A673 (cell line): ENCODE measurements around the gene TM2D3. TPM values are rescaled to one million over a fixed set of nuclear protein-coding genes. Genes with fewer than 3 reads are reported as not detected.

Experiments
- BruUV-seq: library from RNA; stranded (reverse); fragments of 400-500 nt; replicated peaks from 2 replicates; lab custom pipeline; 2021; lab: Mats Ljungman, UMichigan
- CTCF ChIA-PET: fragments of 300-600 bp; sonication (Branson Sonifier 250); formaldehyde crosslinking; loops from one replicate; lab custom pipeline; 2022; ENCODE audit warnings: antibody characterized with exemption; lab: Charles Lee
- POLR2A ChIA-PET: fragments of 300-600 bp; sonication (Branson Sonifier 250); formaldehyde crosslinking; loops from one replicate; lab custom pipeline; 2022; ENCODE audit warnings: antibody characterized with exemption; ENCODE audit not compliant: low non-redundant PET; lab: Charles Lee
- DNase-seq: peaks from one replicate; pipeline ENCODE4 v3.0.0-alpha.2; 2015; ENCODE audit warnings: low spot score
- H3K27ac ChIP-seq: fragments of 200-600 bp; sonication (generic); 2 replicates; pipeline ENCODE4 v1.5.1; 2016; ENCODE audit warnings: mixed run types, low read depth, mild to moderate bottlenecking, mixed read lengths, antibody characterized with exemption, low read length; ENCODE audit not compliant: poor library complexity, severe bottlenecking
- H3K27me3 ChIP-seq: fragments of 200-600 bp; sonication (generic); replicated peaks from 2 replicates; pipeline ENCODE4 v1.6.1; 2017; ENCODE audit warnings: mixed run types, low read depth, mild to moderate bottlenecking, mixed read lengths, antibody characterized with exemption, low read length; ENCODE audit not compliant: insufficient read depth, poor library complexity
- H3K36me3 ChIP-seq: fragments of 200-600 bp; sonication (generic); 2 replicates; pipeline ENCODE4 v1.6.1; 2016; ENCODE audit warnings: mixed run types, mild to moderate bottlenecking, mixed read lengths, antibody characterized with exemption, low read length; ENCODE audit not compliant: insufficient read depth, poor library complexity, severe bottlenecking
- H3K4me1 ChIP-seq: fragments of 200-600 bp; sonication (generic); 2 replicates; pipeline ENCODE4 v1.6.1; 2017; ENCODE audit warnings: mixed run types, mild to moderate bottlenecking, mixed read lengths, antibody characterized with exemption, low read length; ENCODE audit not compliant: insufficient read depth, poor library complexity, severe bottlenecking
- H3K4me3 ChIP-seq: fragments of 200-600 bp; sonication (generic); 2 replicates; pipeline ENCODE4 v1.5.1; 2016; ENCODE audit warnings: low read depth, mixed run types, mild to moderate bottlenecking, mixed read lengths, low read length; ENCODE audit not compliant: poor library complexity, severe bottlenecking
- H3K9me3 ChIP-seq: fragments of 200-600 bp; sonication (generic); 2 replicates; pipeline ENCODE4 v1.6.1; 2016; ENCODE audit warnings: mixed run types, low read depth, mild to moderate bottlenecking, mixed read lengths, antibody characterized with exemption, low read length; ENCODE audit not compliant: poor library complexity, severe bottlenecking
- CTCF ChIP-seq: fragments of 300-800, 200-600 bp; sonication (generic); conservative IDR thresholded peaks from 2 replicates; pipeline ENCODE4 v1.5.1; 2017; ENCODE audit warnings: low read depth, mild to moderate bottlenecking, antibody characterized with exemption, low read length, moderate library complexity, mixed read lengths
- EZH2 ChIP-seq: fragments of 200-600 bp; sonication (generic); IDR thresholded peaks from 2 replicates; pipeline ENCODE4 v1.6.1; 2017; ENCODE audit warnings: borderline replicate concordance, low read depth, mild to moderate bottlenecking, mixed read lengths, antibody characterized with exemption, low read length; ENCODE audit not compliant: poor library complexity, severe bottlenecking
- intact Hi-C: fragments of 100-400 bp; cut with micrococcal nuclease; formaldehyde crosslinking; loops from one replicate; pipeline ENCODE4 v1.10.0; 2022; ENCODE audit not compliant: unreplicated experiment
- total RNA-seq: library from RNA; stranded (reverse); gene quantifications from 2 replicates; pipeline ENCODE4 v1.2.3, GENCODE V29; 2021

The TM2D3 gene
- total RNA-seq, 1 experiment from 2014 or later = 49.4 TPM

GRCh38 chr15:101604124-101604874, 47.9 kb downstream of the TM2D3 start:
- intact Hi-C loops = no loop called here
- Histone ChIP-seq H3K36me3 (no peaks in the 10 kb centered on the region), H3K4me3 (no peak overlapping the region), H3K9me3 (no peaks in the 10 kb centered on the region), H3K27ac (no peak overlapping the region), H3K4me1 (no peaks in the 10 kb centered on the region), H3K27me3 (peaks cover 4% of the 10 kb centered on the region)
- ChIA-PET POLR2A (no interaction called here), CTCF (no interaction called here)
- no peak for DNase-seq
- TF ChIP-seq CTCF = no peak
- no peak for TF ChIP-seq EZH2
- BruUV-seq = no TSS peak

GRCh38 chr15:101602801-101603200, 49.4 kb downstream of the TM2D3 start:
- Histone ChIP-seq H3K27me3 (peaks cover 13% of the 10 kb centered on the region), H3K36me3 (no peaks in the 10 kb centered on the region), H3K4me3 (no peak overlapping the region), H3K4me1 (no peaks in the 10 kb centered on the region), H3K9me3 (no peaks in the 10 kb centered on the region), H3K27ac (no peak overlapping the region)
- POLR2A ChIA-PET = no interaction called here
- no peak for DNase-seq
- TF ChIP-seq EZH2 (no peak), CTCF (no peak)
- intact Hi-C loops = no loop called here
- CTCF ChIA-PET = no interaction called here
- BruUV-seq = no TSS peak

GRCh38 chr15:101600035-101600434, 52.1 kb downstream of the TM2D3 start:
- no peak overlapping the region for H3K4me3 ChIP-seq
- no peak overlapping the region for H3K27ac ChIP-seq
- no peaks in the 10 kb centered on the region for H3K9me3 ChIP-seq
- TF ChIP-seq CTCF (no peak), EZH2 (no peak)
- ChIA-PET CTCF (no interaction called here), POLR2A (no interaction called here)
- DNase-seq = no peak
- no peaks in the 10 kb centered on the region for H3K4me1 ChIP-seq
- no peaks in the 10 kb centered on the region for H3K36me3 ChIP-seq
- no TSS peak for BruUV-seq
- intact Hi-C loops = no loop called here
- peaks cover 15% of the 10 kb centered on the region for H3K27me3 ChIP-seq
